K562 (cell line): ENCODE measurements around the gene CCNYL1. TPM values are rescaled to one million over a fixed set of nuclear protein-coding genes. Genes with fewer than 3 reads are reported as not detected.

Experiments used
- ATF7 ChIP-seq: fragments of 450-650 bp; IDR thresholded peaks from 2 replicates; pipeline ENCODE4 v1.7.1; 2014; ENCODE audit warnings: mild to moderate bottlenecking, moderate library complexity
- CHCHD3 ChIP-seq: fragments of 250-450 bp; sonication (Bioruptor Pico); IDR thresholded peaks from 2 replicates; pipeline ENCODE4 v2.1.2; 2022; ENCODE audit warnings: mild to moderate bottlenecking
- COPS2 ChIP-seq: fragments of 450-650 bp; conservative IDR thresholded peaks from 2 replicates; pipeline ENCODE4 v1.6.1; 2016; ENCODE audit warnings: mild to moderate bottlenecking, moderate library complexity
- EP400 ChIP-seq: fragments of 450-650 bp; IDR thresholded peaks from 2 replicates; pipeline ENCODE4 v1.6.1; 2017; ENCODE audit warnings: antibody characterized with exemption, mild to moderate bottlenecking, moderate library complexity
- GABPB1 ChIP-seq: sonication (generic); formaldehyde crosslinking; IDR thresholded peaks from 2 replicates; pipeline ENCODE4 v1.8.0; 2022; ENCODE audit warnings: mild to moderate bottlenecking, missing genetic modification reagents
- KDM2B ChIP-seq: fragments of 250-450 bp; sonication (Bioruptor Pico); IDR thresholded peaks from 2 replicates; pipeline ENCODE4 v1.8.0; 2021; ENCODE audit warnings: mild to moderate bottlenecking, moderate library complexity
- LEF1 ChIP-seq: fragments of 450-650 bp; IDR thresholded peaks from 2 replicates; pipeline ENCODE4 v1.6.1; 2016; ENCODE audit warnings: mild to moderate bottlenecking
- NFATC3 ChIP-seq: fragments of 450-650 bp; IDR thresholded peaks from 2 replicates; pipeline ENCODE4 v1.6.1; 2017; ENCODE audit warnings: mild to moderate bottlenecking
- RBM14 ChIP-seq: fragments of 200-400 bp; formaldehyde crosslinking; IDR thresholded peaks from 2 replicates; pipeline ENCODE4 v1.6.1; 2018; ENCODE audit warnings: low read depth, mild to moderate bottlenecking, low read length, moderate library complexity, borderline replicate concordance; ENCODE audit not compliant: insufficient read depth
- STAG1 ChIP-seq: sonication (generic); formaldehyde crosslinking; IDR thresholded peaks from 2 replicates; pipeline ENCODE4 v1.5.0; 2020; ENCODE audit warnings: missing genetic modification reagents, borderline replicate concordance
- U2AF1 ChIP-seq: fragments of 200-400 bp; formaldehyde crosslinking; optimal IDR thresholded peaks from 2 replicates; pipeline ENCODE3; 2017; ENCODE audit warnings: mild to moderate bottlenecking, low read depth, low read length, moderate library complexity
- ZNF263 ChIP-seq: sonication (generic); formaldehyde crosslinking; IDR thresholded peaks from 2 replicates; pipeline ENCODE4 v1.8.0; 2022; ENCODE audit warnings: mild to moderate bottlenecking, missing genetic modification reagents, borderline replicate concordance
- ZNF507 ChIP-seq: conservative IDR thresholded peaks from 2 replicates; pipeline ENCODE4 v1.6.1; 2017; ENCODE audit warnings: missing genetic modification characterization, missing compliant biosample characterization
- polyA plus RNA-seq, 8 experiments: library from polyadenylated mRNA; depleted of rRNA in 4 of 8; stranded (reverse) in 5 of 8; unstranded in 3 of 8; fragments of >200 nt; fragmentation: Nextera tagmentation in 2 of 8; fragmentation: Illumina TruSeq in 1 of 8; extraction: Ambion mirVana in 2 of 8; extraction: Trizol in 1 of 8; gene quantifications; 2 replicates each; pipeline versions ENCODE4 v1.2.1 to v1.2.3, GENCODE V29; 2011 to 2014; ENCODE audit warnings: inconsistent platforms in 1 of 8, missing spikeins in 1 of 8
- total RNA-seq, 7 experiments: library from RNA; depleted of rRNA in 6 of 7; stranded (reverse); fragments of >200 nt in 6 of 7; fragmentation: Illumina TruSeq in 2 of 7; extraction: Trizol in 2 of 7; gene quantifications; 2 replicates each; pipeline versions ENCODE4 v1.2.1 to v1.2.3, GENCODE V29; 2011 to 2021; ENCODE audit warnings: low replicate concordance in 1 of 7
- TF ChIP-seq, protein P1 (sequence below), 2 experiments: fragments of 450-650 bp; IDR thresholded peaks; 2 replicates each; pipeline ENCODE4 v1.6.1; 2016
- TF ChIP-seq, protein P2 (sequence below), 2 experiments: fragments of 450-650 bp in 1 of 2; sonication (generic) in 1 of 2; formaldehyde crosslinking in 1 of 2; IDR thresholded peaks; 2 replicates each; pipeline versions ENCODE4 v1.7.1 to v1.9.0; 2016 to 2022; ENCODE audit warnings: inconsistent platforms in 1 of 2, mild to moderate bottlenecking in 1 of 2, missing genetic modification reagents in 1 of 2
- TF ChIP-seq, protein P3 (sequence below): fragments of 250-450 bp; sonication (Bioruptor Pico); IDR thresholded peaks from 2 replicates; pipeline ENCODE4 v1.6.1; 2021; ENCODE audit warnings: mild to moderate bottlenecking

Gene CCNYL1
- total and polyA plus RNA-seq, 9 of the 15 experiments (the other 6 are each of a cell fraction or from before 2014, with no cell fraction given) = 1.9 to 7.5 (median 4.7) TPM

GRCh38 chr2:207772081-207772843 lies 60.8 kb downstream of the CCNYL1 start (continued):
- TF ChIP-seq, protein P1, sequence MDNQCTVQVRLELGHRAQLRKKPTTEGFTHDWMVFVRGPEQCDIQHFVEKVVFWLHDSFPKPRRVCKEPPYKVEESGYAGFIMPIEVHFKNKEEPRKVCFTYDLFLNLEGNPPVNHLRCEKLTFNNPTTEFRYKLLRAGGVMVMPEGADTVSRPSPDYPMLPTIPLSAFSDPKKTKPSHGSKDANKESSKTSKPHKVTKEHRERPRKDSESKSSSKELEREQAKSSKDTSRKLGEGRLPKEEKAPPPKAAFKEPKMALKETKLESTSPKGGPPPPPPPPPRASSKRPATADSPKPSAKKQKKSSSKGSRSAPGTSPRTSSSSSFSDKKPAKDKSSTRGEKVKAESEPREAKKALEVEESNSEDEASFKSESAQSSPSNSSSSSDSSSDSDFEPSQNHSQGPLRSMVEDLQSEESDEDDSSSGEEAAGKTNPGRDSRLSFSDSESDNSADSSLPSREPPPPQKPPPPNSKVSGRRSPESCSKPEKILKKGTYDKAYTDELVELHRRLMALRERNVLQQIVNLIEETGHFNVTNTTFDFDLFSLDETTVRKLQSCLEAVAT (IDR thresholded peaks at IDR 0.05) = no peak
- TF ChIP-seq STAG1 (CRISPR knock-in tag) (no peak), KDM2B (CRISPR knock-in tag) (peak; percentile 99), U2AF1 (no peak), LEF1 (peak; percentile 17; the same call in 1 of the 2 replicates), CHCHD3 (CRISPR knock-in tag) (peak; percentile 96), NFATC3 (no peak), EP400 (0 out of 2 replicates have a peak, but pooled peaks have one; percentile 31), ZNF263 (CRISPR knock-in tag) (no peak), GABPB1 (CRISPR knock-in tag) (no peak), COPS2 (no peak), RBM14 (no peak), ATF7 (no peak), ZNF507 (tag) (peak; percentile 91)
- TF ChIP-seq, protein P2, sequence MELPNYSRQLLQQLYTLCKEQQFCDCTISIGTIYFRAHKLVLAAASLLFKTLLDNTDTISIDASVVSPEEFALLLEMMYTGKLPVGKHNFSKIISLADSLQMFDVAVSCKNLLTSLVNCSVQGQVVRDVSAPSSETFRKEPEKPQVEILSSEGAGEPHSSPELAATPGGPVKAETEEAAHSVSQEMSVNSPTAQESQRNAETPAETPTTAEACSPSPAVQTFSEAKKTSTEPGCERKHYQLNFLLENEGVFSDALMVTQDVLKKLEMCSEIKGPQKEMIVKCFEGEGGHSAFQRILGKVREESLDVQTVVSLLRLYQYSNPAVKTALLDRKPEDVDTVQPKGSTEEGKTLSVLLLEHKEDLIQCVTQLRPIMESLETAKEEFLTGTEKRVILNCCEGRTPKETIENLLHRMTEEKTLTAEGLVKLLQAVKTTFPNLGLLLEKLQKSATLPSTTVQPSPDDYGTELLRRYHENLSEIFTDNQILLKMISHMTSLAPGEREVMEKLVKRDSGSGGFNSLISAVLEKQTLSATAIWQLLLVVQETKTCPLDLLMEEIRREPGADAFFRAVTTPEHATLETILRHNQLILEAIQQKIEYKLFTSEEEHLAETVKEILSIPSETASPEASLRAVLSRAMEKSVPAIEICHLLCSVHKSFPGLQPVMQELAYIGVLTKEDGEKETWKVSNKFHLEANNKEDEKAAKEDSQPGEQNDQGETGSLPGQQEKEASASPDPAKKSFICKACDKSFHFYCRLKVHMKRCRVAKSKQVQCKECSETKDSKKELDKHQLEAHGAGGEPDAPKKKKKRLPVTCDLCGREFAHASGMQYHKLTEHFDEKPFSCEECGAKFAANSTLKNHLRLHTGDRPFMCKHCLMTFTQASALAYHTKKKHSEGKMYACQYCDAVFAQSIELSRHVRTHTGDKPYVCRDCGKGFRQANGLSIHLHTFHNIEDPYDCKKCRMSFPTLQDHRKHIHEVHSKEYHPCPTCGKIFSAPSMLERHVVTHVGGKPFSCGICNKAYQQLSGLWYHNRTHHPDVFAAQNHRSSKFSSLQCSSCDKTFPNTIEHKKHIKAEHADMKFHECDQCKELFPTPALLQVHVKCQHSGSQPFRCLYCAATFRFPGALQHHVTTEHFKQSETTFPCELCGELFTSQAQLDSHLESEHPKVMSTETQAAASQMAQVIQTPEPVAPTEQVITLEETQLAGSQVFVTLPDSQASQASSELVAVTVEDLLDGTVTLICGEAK (IDR thresholded peaks at IDR 0.05) = no peak
- TF ChIP-seq, protein P2 (CRISPR knock-in tag; IDR thresholded peaks at IDR 0.05) = no peak
- TF ChIP-seq, protein P3, sequence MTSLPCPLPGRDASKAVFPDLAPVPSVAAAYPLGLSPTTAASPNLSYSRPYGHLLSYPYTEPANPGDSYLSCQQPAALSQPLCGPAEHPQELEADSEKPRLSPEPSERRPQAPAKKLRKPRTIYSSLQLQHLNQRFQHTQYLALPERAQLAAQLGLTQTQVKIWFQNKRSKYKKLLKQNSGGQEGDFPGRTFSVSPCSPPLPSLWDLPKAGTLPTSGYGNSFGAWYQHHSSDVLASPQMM (CRISPR knock-in tag) = peak; percentile 84; the same call in 1 of the 2 replicates
